HG03342 (cell line): Measurements from ENCODE around the gene DSCAM.
"Not testable (repeated sequence)": the region's sequence is repeated elsewhere in the genome, so short reads cannot be mapped to it uniquely, and the experiment has no call there.

Source experiments
- ATAC-seq: cut with Tn5 transposase; IDR thresholded peaks from one replicate; pipeline ENCODE4 v1.9.1; 2021; ENCODE audit warnings: mild to moderate bottlenecking, moderate library complexity; ENCODE audit not compliant: unreplicated experiment

DSCAM gene

DNA sequence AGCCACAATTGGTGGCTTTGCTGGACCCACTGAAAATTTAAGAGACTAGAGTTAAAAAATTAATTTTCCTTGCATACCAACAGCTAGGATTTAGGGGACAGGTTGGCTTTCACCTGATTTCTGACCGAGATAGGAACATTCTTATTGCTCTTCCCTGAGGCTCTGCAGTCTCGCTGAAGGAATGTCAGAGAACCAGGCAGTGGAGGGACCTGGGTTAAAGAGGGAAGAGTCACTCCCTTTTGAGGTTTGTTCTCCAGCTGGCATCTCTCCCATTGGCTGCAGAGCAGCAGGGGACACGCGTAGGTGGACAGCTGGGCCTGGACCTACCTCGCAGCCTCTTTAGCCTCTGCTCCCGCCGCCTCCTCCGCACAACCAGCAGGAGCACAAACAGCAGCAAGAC, 772.2 kb downstream of the DSCAM start:
- ATAC-seq, result no peak

DNA sequence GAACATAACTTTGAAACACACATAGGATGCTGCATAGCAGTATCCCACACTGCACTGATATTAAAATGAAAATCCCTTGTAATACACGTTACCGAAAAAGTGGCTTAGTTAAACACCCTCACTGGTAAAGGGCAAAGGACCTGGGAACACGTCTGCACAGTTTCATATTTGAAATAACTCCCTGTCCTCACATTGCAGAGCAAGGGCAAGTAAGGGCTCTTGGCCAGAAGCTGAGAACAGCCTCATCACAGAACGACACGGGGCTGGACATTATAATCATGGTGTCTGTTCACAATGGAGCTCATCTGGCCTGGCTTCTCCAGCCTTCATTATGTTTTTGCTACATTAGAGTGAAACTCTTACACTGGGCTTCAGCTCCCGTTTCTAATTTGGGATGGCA, 772.8 kb downstream of the DSCAM start:
- ATAC-seq, result no peak

DNA sequence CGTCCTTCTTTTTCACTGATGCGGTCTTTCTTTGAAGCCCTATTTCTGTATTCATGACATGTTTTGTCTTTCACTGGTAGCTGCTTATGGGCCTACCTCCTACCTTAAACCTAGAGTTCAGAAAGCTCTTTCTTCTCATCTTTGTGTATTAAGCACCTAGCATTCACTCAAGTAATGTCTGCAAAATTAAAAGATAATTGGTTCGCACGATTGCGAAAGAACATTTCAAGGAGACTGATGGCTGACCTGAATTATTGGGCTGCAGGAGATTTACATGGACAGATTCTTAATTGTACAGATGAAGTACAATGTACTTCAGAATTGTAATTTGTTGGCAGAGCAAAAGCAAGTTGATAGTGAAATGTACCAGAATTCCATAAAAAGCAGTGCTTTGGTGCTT, 773.3 kb downstream of the DSCAM start:
- no peak for ATAC-seq

DNA sequence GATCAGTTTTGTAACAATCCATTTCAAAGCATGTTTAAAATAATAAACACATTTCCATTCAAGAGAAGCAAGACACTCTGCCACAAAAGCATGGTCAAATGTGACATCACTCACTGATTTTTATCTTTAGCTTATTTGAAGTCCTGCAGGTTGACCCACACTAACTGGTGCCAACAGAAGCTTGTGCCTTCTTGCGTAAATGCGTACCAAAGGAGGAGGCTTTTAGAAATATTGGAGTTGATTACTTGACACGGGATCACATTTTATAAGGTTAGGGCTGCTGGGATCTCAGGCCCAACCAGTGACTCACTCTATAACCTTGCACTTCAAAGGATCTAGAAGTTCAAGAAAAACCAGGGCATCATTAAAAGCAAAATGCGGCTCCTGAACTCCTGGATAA, 776.1 kb downstream of the DSCAM start:
- ATAC-seq, result no peak

DNA sequence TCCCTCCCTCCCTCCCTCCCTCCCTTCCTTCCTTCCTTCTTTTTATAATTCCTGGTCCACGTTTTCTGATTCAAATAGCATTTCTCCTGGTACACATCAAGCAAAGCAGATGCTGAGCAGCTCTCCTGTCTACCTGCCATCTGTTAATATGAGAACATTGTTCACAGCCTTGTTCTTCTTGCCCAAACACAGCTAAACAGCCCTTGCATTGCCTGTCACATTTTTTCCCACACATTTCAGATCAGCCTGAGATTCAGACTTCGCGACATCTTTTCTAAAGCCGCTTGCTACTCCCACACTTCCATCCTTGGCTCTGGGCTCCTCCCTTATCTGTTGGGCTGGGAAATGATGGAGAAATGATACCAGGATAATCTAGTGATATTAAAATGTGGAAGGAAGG, 779.2 kb downstream of the DSCAM start:
- ATAC-seq, result no peak

DNA sequence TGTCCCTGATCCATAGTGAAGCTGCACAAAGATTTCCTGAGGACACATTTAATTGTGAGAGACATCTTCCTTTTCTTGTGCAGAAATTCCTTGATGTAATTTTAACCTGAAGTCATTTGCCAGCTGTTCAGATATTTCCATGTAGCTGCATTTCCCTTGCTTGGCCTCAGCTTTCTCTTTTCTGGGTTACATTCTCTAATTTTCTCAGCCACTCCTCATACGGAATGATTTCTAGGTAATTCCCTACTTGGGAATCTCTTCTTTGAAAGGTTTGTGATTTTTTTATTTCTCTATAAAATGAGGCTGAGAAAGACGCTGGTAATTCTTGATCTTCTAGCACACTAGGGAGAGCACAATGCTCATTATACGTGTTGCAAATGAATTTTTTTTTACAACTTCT, 780.7 kb downstream of the DSCAM start:
- no peak for ATAC-seq

DNA sequence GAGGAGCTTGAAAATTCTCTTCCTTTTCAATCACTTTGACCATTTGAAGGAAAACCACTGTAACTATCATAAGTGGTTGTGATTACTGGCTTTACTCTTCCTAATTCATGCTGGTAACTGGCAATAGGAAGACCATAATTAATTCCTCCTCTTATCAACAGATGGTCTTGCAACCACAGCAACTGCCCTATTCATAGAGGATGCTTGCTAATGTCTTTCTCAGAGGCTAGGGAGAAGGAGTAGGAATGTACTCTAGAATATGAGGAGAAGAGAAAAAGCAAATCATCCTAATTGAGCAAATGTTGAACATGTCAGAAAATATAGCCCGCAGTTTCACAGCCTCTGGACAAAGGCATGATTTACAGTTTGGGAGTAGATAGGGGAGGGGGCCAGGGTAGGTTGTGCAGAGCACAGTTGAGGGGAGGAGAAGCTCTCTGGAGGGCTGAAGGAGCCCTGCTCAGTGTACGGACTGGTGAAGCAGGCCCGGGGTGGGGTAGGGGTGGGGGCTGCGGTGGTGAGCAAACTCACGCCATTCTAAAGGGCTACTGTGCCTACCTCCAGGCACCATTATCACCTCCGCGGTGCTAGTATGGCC, 786.8 kb downstream of the DSCAM start:
- ATAC-seq, result no peak

DNA sequence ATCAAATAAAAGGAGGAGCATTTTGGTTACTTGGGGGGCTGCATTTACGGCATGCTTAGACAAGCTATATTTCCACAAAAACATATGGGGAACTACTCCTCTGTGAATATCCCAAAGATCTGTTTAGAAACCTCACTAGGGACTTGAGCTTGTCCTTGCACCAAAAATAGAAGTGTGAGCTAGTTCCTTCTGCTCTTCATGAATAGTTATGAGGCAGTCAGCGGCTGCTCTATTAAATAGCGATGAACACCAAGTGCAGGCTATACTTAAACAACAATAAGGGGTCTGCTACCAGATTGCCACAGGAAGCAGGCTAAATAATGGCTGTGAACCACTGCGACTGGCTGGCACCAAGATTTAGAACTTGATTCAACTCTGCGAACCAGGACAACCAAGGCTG, 789.6 kb downstream of the DSCAM start:
- ATAC-seq, result no peak

DNA sequence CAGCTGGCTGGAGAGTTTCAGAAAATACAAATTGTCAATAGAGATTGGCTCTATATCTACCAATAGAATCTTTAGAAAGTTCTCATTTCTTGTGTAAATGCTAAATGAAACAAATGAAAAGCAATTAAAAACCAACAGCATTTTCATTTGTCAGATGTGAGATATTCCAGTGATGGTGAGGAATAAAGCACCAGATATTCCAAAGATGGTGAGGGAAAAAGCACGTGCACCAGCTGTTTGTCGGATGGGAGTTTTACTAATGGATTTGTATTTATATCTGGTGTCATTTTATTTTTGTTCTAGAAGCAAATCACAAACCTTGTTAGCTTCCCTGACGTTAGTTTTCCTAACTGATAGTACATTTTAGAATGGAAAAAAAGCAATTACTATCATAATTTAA, 790.9 kb downstream of the DSCAM start:
- ATAC-seq, result no peak

DNA sequence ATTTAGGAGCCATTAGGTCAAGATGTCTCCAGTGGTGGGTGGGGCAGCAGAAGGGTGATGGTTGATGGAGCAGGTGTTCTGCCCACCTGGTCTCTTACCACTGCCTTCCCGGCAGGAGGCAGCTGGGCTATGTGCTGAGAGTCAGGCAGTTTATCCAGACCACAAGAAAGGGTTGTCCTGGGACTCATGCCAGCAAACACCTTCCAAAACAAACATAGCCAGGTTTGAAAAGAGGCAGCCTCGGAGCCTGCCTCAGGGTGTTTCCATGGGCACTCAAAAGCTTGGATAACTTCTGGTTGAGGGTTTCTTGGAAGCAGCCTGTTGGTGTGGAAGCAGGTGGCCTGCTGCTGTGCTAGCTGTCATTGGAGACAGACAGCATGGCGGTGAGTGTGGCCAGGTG, 792.6 kb downstream of the DSCAM start:
- no peak for ATAC-seq

DNA sequence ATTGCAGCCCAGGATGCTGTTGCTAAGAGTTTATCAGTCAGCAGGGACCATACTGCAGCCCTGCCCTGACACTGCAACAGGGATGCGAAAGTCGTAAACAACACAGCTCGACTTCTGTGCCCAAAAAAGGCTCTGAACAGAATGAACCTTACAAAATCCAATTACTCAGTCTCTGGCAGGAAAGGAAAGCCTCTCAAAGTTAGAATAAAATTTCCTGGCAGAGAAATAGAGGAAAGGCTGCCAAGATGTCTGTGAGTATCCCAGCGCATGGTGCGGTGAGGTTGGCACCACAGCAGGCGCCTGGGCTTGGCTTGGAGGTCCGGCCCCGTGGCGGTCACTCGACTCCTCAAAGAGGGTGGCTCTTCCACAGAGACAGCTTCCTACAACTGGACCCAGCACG, 794.0 kb downstream of the DSCAM start:
- ATAC-seq, result no peak

DNA sequence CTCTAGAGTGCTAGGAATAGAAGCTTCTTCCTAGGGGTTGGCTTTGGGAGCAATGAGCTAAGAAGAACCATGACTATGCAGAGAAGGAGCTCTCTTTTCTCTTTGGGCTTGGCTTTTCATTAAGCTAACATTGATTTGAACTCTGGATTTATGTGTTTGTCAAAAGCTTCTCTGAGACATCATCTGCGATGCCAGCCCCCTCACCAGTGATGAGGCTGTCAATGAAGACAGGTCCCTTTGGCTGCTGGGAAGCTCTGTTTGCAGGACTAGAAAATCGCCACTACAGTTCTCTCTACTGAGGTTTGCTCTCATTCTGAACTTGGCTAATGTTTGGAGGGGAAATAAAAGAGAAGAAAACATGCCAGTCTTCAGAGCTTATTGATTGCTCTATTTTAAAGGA, 794.7 kb downstream of the DSCAM start:
- ATAC-seq, result no peak

DNA sequence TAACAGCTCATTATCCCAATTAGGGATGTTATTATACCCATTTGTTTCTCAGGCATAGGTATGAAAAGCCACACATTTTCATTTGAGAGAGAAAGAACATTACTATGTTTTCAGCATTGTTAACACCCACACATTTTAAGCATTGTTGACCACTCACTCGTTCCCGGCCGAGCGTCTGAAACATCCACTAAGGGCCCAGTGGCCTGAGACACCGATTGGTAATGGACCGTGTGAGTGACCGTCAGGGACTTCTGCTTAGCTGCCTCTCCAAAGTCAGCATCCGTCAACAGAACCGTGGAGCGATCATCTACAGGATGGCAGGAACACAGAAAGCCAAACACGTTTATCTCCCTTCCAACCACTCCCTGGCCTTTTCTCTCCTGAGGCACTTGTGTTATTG, 795.2 kb downstream of the DSCAM start:
- no peak for ATAC-seq

DNA sequence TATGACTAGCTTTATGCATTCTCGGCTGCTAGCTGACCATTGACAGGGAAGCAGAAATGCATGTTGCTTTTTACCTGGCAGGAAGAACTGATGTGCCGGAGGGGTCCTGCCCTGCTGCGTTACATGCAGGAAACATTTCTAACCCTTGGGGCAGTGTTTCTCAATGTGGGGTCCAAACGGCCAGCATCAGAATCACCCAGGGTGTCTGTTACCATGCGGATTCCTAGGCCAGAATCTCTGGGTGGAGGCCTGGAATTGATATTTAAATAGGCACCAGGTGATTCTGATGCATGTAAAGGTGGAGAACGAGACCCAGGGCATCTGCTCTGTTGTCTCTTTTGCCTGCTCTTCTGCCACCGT, 797.0 kb downstream of the DSCAM start:
- no peak for ATAC-seq

DNA sequence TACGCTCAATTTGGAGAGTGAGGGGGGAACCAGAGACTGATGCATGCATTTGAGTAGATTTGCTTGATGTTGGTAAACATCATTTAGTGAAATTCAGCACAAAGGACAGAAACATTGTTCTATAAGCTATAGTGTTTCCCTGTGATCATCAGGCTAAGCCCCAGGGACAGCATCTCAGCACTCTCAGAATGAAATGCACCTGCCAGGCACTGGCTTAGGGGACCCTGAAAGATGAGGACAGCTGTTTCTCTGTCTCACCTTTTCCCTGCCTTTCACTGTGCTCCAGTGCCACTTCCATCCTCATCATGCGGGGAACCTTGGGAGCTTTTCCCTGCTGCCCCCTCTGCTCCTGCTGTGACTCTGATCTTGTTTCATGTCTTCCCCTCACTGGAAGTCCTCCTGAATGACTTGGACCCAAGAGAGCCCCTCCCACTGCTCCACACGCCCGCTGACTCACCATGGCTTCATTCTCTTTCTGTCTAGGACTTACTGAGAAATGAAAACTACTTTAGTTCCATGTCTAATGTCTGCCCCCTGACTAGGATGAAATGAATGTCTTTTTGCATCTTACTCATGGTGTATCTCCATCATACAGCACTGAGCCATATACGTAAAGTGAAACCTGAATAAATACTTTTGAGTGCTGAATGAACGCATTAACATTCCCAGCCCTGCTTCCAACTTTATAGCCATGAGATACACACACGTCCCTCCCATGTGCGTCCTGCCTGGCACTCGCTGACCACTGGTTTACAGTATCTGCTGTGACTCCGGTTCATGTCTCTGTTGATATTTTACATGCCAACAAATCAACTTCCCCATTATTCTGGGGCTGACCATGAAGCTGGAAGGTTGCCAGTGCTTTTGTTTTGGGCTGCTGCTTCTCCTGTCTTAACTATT, 797.7 kb downstream of the DSCAM start:
- ATAC-seq, result no peak

DNA sequence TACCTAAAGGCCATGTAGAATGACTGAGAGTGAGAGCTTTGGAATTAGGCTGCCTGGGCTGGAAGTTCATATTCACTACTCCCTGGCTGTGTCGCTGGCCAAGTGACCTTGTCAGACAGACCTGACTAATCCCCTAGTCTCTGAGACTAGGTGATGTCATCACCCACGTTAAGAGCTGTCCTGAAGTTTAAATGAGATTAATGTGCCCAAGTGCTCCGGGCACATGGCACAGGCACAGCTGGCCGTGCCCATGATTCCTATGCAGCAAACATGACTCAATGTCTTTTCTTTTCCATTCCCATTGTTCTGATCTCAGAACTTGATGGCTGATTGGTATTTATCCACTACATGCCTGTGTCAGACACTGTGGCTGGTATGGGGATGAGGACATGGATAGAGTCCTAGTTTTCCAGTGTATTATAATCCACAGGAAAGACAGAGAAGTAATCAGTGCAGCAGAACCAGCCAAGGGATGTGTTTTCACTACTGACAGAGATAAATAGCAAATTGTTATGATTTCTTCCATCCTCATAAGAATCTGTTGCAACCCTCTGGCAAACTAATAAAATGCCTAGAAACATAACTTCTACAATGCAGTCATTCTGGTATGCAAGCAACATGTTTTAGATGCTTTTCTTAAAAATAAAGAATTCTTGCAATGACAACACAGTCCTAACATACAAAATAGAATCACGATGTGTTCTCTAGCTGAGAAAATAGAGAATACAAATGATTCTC, 798.8 kb downstream of the DSCAM start:
- ATAC-seq, result no peak

DNA sequence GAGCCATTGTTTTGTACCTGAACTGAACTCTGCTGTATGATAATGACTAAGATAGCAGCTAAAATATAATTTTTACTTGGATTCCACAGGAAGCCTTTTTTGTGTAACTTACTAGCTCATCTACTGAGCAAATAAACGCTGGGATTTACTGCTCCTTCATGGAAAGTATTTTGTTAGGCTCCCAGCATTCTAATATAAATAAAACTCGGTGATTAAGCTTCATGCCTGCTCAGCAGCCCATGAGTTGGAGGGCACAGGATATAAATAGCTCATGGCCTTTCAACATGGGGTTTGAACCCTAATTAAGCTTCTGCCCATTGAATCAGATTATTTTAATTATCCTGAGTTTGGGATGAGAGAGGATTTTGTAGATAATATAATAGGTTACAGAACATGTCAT, 799.7 kb downstream of the DSCAM start:
- no peak for ATAC-seq

DNA sequence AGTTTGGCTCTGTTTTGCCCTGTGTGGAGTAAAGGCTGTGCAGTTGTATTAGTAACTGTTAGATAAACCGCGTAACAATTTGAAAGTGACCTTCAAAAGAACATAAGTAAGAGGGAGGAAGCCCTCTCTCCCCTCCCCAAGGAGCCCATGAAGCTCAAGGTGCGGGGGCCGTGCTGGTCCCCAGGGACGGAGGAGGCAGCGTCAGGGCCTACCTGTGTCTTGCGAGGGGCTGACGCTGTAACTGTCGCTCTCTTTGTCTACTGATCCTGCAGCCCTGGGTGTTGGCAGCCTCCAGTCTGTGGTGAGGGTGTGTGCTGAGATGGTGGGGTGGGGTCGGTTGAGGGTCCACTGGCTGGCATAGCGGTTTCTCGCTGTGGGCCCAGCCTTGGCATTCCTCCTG, 803.1 kb downstream of the DSCAM start:
- no peak for ATAC-seq

DNA sequence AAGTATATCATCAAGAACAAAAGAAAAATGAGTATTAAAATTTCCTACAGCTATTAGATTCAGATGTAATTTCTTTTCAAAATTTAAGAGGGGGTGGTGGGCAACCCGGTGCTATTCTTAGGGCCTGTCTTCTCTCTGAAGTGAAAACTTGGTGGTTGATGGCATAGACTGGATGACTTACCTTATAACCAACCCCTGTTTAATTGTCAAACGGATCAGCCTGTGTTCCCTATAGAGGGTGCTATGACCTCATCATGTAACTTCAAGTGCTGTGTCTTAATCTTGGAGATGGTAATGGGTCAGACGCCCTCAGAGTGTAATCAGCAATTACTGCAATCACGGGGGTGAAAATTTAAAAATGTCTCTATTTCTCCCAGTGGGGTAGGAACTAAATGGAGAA, 803.5 kb downstream of the DSCAM start:
- ATAC-seq, result no peak

DNA sequence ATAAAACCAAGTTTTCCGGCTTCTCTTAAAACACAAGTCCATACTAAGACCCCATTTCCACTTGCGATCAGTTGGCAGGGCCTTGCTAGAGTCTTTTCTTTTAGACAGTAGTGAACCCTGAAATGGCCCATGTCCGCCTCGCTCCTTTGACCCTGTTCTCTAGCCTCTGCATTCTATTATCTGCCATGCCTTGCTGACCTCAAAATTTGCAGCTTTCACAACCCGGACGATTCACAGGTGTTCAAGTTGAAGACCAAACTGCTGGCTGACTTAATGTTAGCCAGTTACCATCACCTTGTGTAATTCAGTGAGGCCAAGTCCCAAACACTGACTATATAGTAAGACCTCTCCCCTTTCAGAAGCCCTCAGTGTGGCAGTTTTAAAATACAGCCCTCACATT, 805.5 kb downstream of the DSCAM start:
- ATAC-seq, result no peak

DNA sequence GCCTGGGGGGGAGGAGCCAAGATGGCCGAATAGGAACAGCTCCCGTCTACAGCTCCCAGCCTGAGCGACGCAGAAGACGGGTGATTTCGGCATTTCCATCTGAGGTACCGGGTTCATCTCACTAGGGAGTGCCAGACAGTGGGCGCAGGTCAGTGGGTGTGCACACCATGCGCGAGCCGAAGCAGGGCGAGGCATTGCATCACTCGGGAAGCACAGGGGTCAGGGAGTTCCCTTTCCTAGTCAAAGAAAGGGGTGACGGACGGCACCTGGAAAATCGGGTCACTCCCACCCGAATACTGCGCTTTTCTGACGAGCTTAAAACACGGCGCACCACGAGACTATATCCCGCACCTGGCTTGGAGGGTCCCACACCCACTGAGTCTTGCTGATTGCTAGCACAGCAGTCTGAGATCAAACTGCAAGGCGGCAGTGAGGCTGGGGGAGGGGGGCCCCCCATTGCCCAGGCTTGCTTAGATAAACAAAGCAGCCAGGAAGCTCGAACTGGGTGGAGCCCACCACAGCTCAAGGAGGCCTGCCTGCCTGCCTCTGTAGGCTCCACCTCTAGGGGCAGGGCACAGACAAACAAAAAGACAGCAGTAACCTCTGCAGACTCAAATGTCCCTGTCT, 813.7 kb downstream of the DSCAM start:
- ATAC-seq, result not testable (repeated sequence)

DNA sequence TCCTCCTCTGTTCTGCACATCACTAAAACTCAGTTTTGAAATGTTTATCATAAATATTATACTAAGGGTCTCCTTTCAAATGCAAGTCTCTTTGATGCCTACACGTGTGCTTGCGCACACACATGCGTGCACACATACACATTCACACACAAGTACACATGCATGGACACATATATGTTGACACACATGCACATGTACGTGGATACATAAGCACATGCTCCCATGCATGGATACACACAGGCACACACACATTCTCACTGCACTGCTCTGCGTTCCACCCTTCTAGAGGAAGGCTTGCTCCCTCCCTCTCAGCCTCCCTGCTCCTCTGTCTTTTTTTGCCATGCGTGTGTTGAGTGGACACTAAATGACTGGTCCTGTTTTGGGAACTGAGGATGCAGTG, 817.1 kb downstream of the DSCAM start:
- no peak for ATAC-seq
